Measurements from ENCODE around the gene PALM2AKAP2. TPM values are rescaled to one million over a fixed set of nuclear protein-coding genes. Genes with fewer than 3 reads are reported as not detected.

PALM2AKAP2 gene
- polyA plus RNA-seq, 1 donor from 2014 or later = 0.41 TPM

DNA sequence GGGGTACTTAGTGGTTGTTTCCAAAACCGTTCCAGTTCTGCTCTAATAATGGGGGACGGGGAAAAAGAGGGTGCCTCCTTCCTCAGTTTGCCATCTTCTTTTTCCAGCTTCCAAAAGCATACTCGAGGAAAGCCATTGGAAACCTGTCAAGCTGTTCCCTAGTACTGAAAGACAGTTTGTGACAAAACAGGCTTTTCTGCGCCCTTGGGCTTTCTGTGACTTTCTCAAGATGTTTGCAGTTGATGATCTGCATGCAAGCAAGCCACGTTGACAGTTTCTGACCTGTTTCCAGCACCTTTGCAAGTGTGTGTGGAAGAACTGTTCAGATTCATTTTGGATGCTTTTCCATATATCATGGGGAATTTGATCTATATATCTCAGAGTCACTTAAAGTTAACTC lies 26.7 kb upstream of the PALM2AKAP2 start:
- H3K27ac ChIP-seq (ENCODE audit: low read length) = no peak overlapping the region
- H3K4me2 ChIP-seq (ENCODE audit: low read length) = no peak overlapping the region
- no peak overlapping the region for H3K4me3 ChIP-seq (ENCODE audit: low read length)
- H2AFZ ChIP-seq (ENCODE audit: low read depth, low read length) = no peak overlapping the region
- no peaks in the 10 kb centered on the region for H3K27me3 ChIP-seq (ENCODE audit: insufficient read depth, low read depth, low read length)
- H3K9ac ChIP-seq (ENCODE audit: low read length) = no peak overlapping the region
- no peaks in the 10 kb centered on the region for H3F3A ChIP-seq (ENCODE audit: insufficient read depth, low read length, poor library complexity, severe bottlenecking)
- H3K36me3 ChIP-seq (ENCODE audit: insufficient read depth, low read length) = no peaks in the 10 kb centered on the region
- H3K79me2 ChIP-seq (replicated peaks; ENCODE audit: insufficient read depth, low read length) = no peaks in the 10 kb centered on the region
- TF ChIP-seq, protein P1, sequence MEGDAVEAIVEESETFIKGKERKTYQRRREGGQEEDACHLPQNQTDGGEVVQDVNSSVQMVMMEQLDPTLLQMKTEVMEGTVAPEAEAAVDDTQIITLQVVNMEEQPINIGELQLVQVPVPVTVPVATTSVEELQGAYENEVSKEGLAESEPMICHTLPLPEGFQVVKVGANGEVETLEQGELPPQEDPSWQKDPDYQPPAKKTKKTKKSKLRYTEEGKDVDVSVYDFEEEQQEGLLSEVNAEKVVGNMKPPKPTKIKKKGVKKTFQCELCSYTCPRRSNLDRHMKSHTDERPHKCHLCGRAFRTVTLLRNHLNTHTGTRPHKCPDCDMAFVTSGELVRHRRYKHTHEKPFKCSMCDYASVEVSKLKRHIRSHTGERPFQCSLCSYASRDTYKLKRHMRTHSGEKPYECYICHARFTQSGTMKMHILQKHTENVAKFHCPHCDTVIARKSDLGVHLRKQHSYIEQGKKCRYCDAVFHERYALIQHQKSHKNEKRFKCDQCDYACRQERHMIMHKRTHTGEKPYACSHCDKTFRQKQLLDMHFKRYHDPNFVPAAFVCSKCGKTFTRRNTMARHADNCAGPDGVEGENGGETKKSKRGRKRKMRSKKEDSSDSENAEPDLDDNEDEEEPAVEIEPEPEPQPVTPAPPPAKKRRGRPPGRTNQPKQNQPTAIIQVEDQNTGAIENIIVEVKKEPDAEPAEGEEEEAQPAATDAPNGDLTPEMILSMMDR (IDR thresholded peaks at IDR 0.05; ENCODE audit: poor library complexity, severe bottlenecking) = no peak
- TF ChIP-seq EP300 (conservative IDR thresholded peaks at IDR 0.05; ENCODE audit: poor library complexity, severe bottlenecking) (no peak), EZH2 (IDR thresholded peaks at IDR 0.05; ENCODE audit: borderline replicate concordance, insufficient read depth, low read length, poor library complexity, severe bottlenecking) (no peak), SMC3 (conservative IDR thresholded peaks at IDR 0.05; ENCODE audit: poor library complexity) (no peak), MXI1 (conservative IDR thresholded peaks at IDR 0.05; ENCODE audit: poor library complexity, severe bottlenecking) (no peak), POLR2AphosphoS5 (IDR thresholded peaks at IDR 0.05) (no peak)
- H3K9me3 ChIP-seq (ENCODE audit: low read length) = no peaks in the 10 kb centered on the region
- H3K9me2 ChIP-seq (ENCODE audit: insufficient read depth, low read length) = no peaks in the 10 kb centered on the region
- H4K20me1 ChIP-seq (ENCODE audit: insufficient read depth) = no peaks in the 10 kb centered on the region

DNA sequence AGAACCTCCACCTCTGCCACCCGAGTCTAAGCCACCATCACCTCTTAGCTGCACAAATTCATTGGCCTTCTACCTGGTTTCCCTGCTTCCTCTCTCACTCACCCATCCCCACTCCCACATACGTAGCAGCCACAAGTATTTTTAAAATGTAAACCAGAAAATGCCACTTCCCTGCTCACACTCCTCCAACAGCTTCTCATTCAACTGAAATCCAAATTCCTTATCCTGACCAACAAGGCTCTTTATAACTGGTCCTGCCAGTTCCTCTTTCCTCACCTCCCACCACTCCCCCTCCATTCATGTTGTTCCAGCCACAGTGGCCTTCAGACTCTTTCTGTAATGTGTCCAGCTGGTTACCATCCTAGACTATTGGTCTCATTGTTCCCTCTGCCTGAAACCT lies 25.0 kb upstream of the PALM2AKAP2 start:
- H2AFZ ChIP-seq (ENCODE audit: low read depth, low read length) = no peak overlapping the region
- no peak overlapping the region for H3K4me2 ChIP-seq (ENCODE audit: low read length)
- no peak overlapping the region for H3K9ac ChIP-seq (ENCODE audit: low read length)

More for the DNA sequence above, 25.0 kb upstream of the PALM2AKAP2 start:
- no peak overlapping the region for H3K4me3 ChIP-seq (ENCODE audit: low read length)
- H3F3A ChIP-seq (ENCODE audit: insufficient read depth, low read length, poor library complexity, severe bottlenecking) = no peaks in the 10 kb centered on the region
- H3K79me2 ChIP-seq (replicated peaks; ENCODE audit: insufficient read depth, low read length) = no peaks in the 10 kb centered on the region
- no peak for TF ChIP-seq MXI1 (conservative IDR thresholded peaks at IDR 0.05; ENCODE audit: poor library complexity, severe bottlenecking)
- TF ChIP-seq POLR2AphosphoS5 (IDR thresholded peaks at IDR 0.05) = no peak
- no peak for TF ChIP-seq TAF1 (IDR thresholded peaks at IDR 0.05; ENCODE audit: low read depth)
- TF ChIP-seq EZH2 (IDR thresholded peaks at IDR 0.05; ENCODE audit: borderline replicate concordance, insufficient read depth, low read length, poor library complexity, severe bottlenecking) = no peak
- no peak for TF ChIP-seq REST (IDR thresholded peaks at IDR 0.05; ENCODE audit: borderline replicate concordance)
- TF ChIP-seq SMC3 (conservative IDR thresholded peaks at IDR 0.05; ENCODE audit: poor library complexity) = no peak
- TF ChIP-seq RAD21 (conservative IDR thresholded peaks at IDR 0.05) = no peak
- TF ChIP-seq EP300 (conservative IDR thresholded peaks at IDR 0.05; ENCODE audit: poor library complexity, severe bottlenecking) = no peak
- TF ChIP-seq, protein P1 (IDR thresholded peaks at IDR 0.05; ENCODE audit: poor library complexity, severe bottlenecking) = no peak
- no peaks in the 10 kb centered on the region for H3K36me3 ChIP-seq (ENCODE audit: insufficient read depth, low read length)
- H3K27ac ChIP-seq (ENCODE audit: low read length) = no peak overlapping the region
- no peaks in the 10 kb centered on the region for H3K27me3 ChIP-seq (ENCODE audit: insufficient read depth, low read depth, low read length)
- H3K9me3 ChIP-seq (ENCODE audit: low read length) = no peaks in the 10 kb centered on the region
- no peaks in the 10 kb centered on the region for H4K20me1 ChIP-seq (ENCODE audit: insufficient read depth)
- no peaks in the 10 kb centered on the region for H3K9me2 ChIP-seq (ENCODE audit: insufficient read depth, low read length)

Data from neural cell (in vitro differentiated cells).